K562 (cell line): ENCODE data around the gene ARL5C.

Source experiments
- EP300 ChIP-seq: IDR thresholded peaks from 2 replicates; pipeline ENCODE4 v1.6.1; 2012; ENCODE audit warnings: low read length, improper control_type of control experiment
- MLX ChIP-seq, 2 experiments: fragments of 450-650 bp in 1 of 2; sonication (generic) in 1 of 2; formaldehyde crosslinking; conservative IDR thresholded peaks; 2 replicates each; pipeline versions ENCODE4 v1.4.0 to v1.8.1; 2020 to 2022; ENCODE audit warnings: mild to moderate bottlenecking in 1 of 2, missing genetic modification reagents in 1 of 2
- USF2 ChIP-seq: sonication (generic); formaldehyde crosslinking; IDR thresholded peaks from 2 replicates; pipeline ENCODE4 v1.5.0; 2020; ENCODE audit warnings: missing genetic modification reagents

GRCh38 chr17:39164675-39165143 lies 1.3 kb downstream of the ARL5C start:
- TF ChIP-seq EP300 = no peak
- TF ChIP-seq USF2 (CRISPR knock-in tag) = no peak
- no peak for TF ChIP-seq MLX (CRISPR knock-in tag; conservative IDR thresholded peaks at IDR 0.05)
